PC-3 (cell line): ENCODE results near the gene NDUFAF2. TPM values are rescaled to one million over a fixed set of nuclear protein-coding genes. Genes with fewer than 3 reads are reported as not detected.

Experiments
- ATAC-seq: fragments of 200-7000 bp; cut with Tn5 transposase; 2 replicates; pipeline ENCODE4 v1.9.1; 2020; ENCODE audit warnings: mild to moderate bottlenecking, moderate library complexity
- BruUV-seq: library from RNA; stranded (reverse); fragments of 400-500 nt; replicated peaks from 2 replicates; lab custom pipeline; 2021; lab: Mats Ljungman, UMichigan
- CTCF ChIA-PET: fragments of 300-600 bp; sonication (Branson Sonifier 250); formaldehyde crosslinking; loops from one replicate; lab custom pipeline; 2022; ENCODE audit warnings: antibody characterized with exemption; lab: Charles Lee
- POLR2A ChIA-PET: fragments of 300-600 bp; sonication (Branson Sonifier 250); formaldehyde crosslinking; loops from one replicate; lab custom pipeline; 2022; ENCODE audit warnings: antibody characterized with exemption; ENCODE audit not compliant: unreplicated experiment; lab: Charles Lee
- DNase-seq: peaks from one replicate; pipeline ENCODE4 v3.0.0-alpha.2; 2015
- H2AFZ ChIP-seq: fragments of 300-600 bp; sonication (generic); 2 replicates; pipeline ENCODE4 v1.6.0; 2016; ENCODE audit warnings: antibody characterized with exemption, low read length
- H3F3A ChIP-seq: fragments of 300-600 bp; sonication (generic); one replicate; pipeline ENCODE4 v1.6.0; 2017; ENCODE audit warnings: antibody characterized with exemption, low read length, control low read depth, mild to moderate bottlenecking; ENCODE audit not compliant: unreplicated experiment
- H3K27ac ChIP-seq: fragments of 300-600 bp; sonication (generic); 2 replicates; pipeline ENCODE4 v1.5.1; 2016; ENCODE audit warnings: mild to moderate bottlenecking, low read length
- H3K27me3 ChIP-seq: fragments of 300-600 bp; sonication (generic); 2 replicates; pipeline ENCODE4 v1.6.1; 2016; ENCODE audit warnings: low read length, mixed read lengths
- H3K36me3 ChIP-seq: fragments of 300-600 bp; sonication (generic); 2 replicates; pipeline ENCODE4 v1.6.1; 2016; ENCODE audit warnings: low read depth, mixed run types, low read length, mixed read lengths
- H3K4me1 ChIP-seq: fragments of 300-600 bp; sonication (generic); 2 replicates; pipeline ENCODE4 v1.5.1; 2016; ENCODE audit warnings: low read length; ENCODE audit not compliant: insufficient read depth
- H3K4me2 ChIP-seq: fragments of 300-600 bp; sonication (generic); 2 replicates; pipeline ENCODE4 v1.6.0; 2016; ENCODE audit warnings: low read length
- H3K4me3 ChIP-seq: fragments of 300-600 bp; sonication (generic); 2 replicates; pipeline ENCODE4 v1.5.1; 2016; ENCODE audit warnings: mild to moderate bottlenecking, low read length, mixed read lengths
- H3K79me2 ChIP-seq: fragments of 300-600 bp; sonication (generic); 2 replicates; pipeline ENCODE4 v1.6.1; 2017; ENCODE audit warnings: low read length, mixed read lengths
- H3K9ac ChIP-seq: fragments of 300-600 bp; sonication (generic); 2 replicates; pipeline ENCODE4 v1.6.0; 2016; ENCODE audit warnings: mild to moderate bottlenecking, low read length
- H3K9me2 ChIP-seq: fragments of 300-600 bp; sonication (generic); replicated peaks from 2 replicates; pipeline ENCODE4 v1.6.1; 2016; ENCODE audit warnings: mixed run types, low read length, mixed read lengths
- H3K9me3 ChIP-seq: fragments of 300-600 bp; sonication (generic); 2 replicates; pipeline ENCODE4 v1.6.1; 2016; ENCODE audit warnings: low read length, mixed read lengths
- H4K20me1 ChIP-seq: fragments of 300-600 bp; sonication (generic); 2 replicates; pipeline ENCODE4 v1.6.1; 2016; ENCODE audit warnings: low read length, mixed read lengths
- CTCF ChIP-seq: fragments of 300-600 bp; sonication (generic); conservative IDR thresholded peaks from 2 replicates; pipeline ENCODE4 v1.5.1; 2017; ENCODE audit warnings: antibody characterized with exemption, low read depth, mild to moderate bottlenecking, low read length
- EZH2 ChIP-seq: fragments of 300-600 bp; sonication (generic); IDR thresholded peaks from one replicate; pipeline ENCODE4 v1.6.1; 2017; ENCODE audit warnings: antibody characterized with exemption, mild to moderate bottlenecking, low read length; ENCODE audit not compliant: unreplicated experiment
- EZH2phosphoT487 ChIP-seq: fragments of 300-600 bp; sonication (generic); IDR thresholded peaks from 2 replicates; pipeline ENCODE4 v1.6.1; 2018; ENCODE audit warnings: mild to moderate bottlenecking, antibody characterized with exemption, low read length, borderline replicate concordance
- intact Hi-C: fragments of 100-400 bp; cut with micrococcal nuclease; formaldehyde crosslinking; loops from 2 replicates; pipeline ENCODE4 v1.9.0; 2023
- total RNA-seq: library from RNA; depleted of rRNA; stranded (reverse); fragments of >200 nt; gene quantifications from 2 replicates; pipeline ENCODE4 v1.2.3, GENCODE V29; 2014

The NDUFAF2 gene
- total RNA-seq, 1 experiment from 2014 or later = 41.9 TPM

GRCh38 chr5:61182449-61182848 lies 237.4 kb downstream of the NDUFAF2 start:
- POLR2A ChIA-PET = interaction anchor here (0.5 kb wide), 1 partner anchor 17 kb away, joined by 3 read pairs; no protein-coding TSS in a partner anchor
- BruUV-seq = no TSS peak
- no peak for ATAC-seq

GRCh38 chr5:61183538-61183937 lies 238.5 kb downstream of the NDUFAF2 start:
- Histone ChIP-seq H3K4me2 (no peak overlapping the region), H3K9me2 (no peaks in the 10 kb centered on the region), H3K36me3 (no peaks in the 10 kb centered on the region), H4K20me1 (no peaks in the 10 kb centered on the region), H3K4me1 (no peaks in the 10 kb centered on the region; the same call in 1 of the 2 replicates), H3F3A (no peaks in the 10 kb centered on the region), H3K9ac (no peak overlapping the region), H3K9me3 (no peaks in the 10 kb centered on the region), H2AFZ (no peak overlapping the region), H3K4me3 (no peak overlapping the region), H3K27me3 (no peaks in the 10 kb centered on the region), H3K79me2 (no peaks in the 10 kb centered on the region), H3K27ac (no peak overlapping the region)
- TF ChIP-seq EZH2phosphoT487 (no peak), CTCF (no peak), EZH2 (no peak)
- DNase-seq = no peak
- intact Hi-C loops = no loop called here
- POLR2A ChIA-PET = no interaction called here
- CTCF ChIA-PET = no interaction called here
- ATAC-seq = no peak
- BruUV-seq = no TSS peak

More at GRCh38 chr5:61182449-61182848, 237.4 kb downstream of the NDUFAF2 start:
- Histone ChIP-seq H4K20me1 (no peaks in the 10 kb centered on the region), H3K9me2 (no peaks in the 10 kb centered on the region), H3K27ac (no peak overlapping the region), H3K4me2 (no peak overlapping the region), H3K4me3 (no peak overlapping the region), H3K4me1 (no peaks in the 10 kb centered on the region; the same call in 1 of the 2 replicates), H3K9me3 (no peaks in the 10 kb centered on the region), H3K79me2 (no peaks in the 10 kb centered on the region), H3K27me3 (no peaks in the 10 kb centered on the region), H3F3A (no peaks in the 10 kb centered on the region), H3K36me3 (no peaks in the 10 kb centered on the region), H2AFZ (no peak overlapping the region), H3K9ac (no peak overlapping the region)
- CTCF ChIA-PET = interaction anchor here (0.6 kb wide), 1 partner anchor 223 kb away, joined by 3 read pairs; no protein-coding TSS in a partner anchor
- DNase-seq = no peak
- intact Hi-C loops = no loop called here
- TF ChIP-seq EZH2 (no peak), CTCF (no peak)

- no peak overlapping the region for H3K4me3 ChIP-seq
- H3K27me3 ChIP-seq = no peaks in the 10 kb centered on the region
- no peaks in the 10 kb centered on the region for H3K9me2 ChIP-seq
- ChIA-PET POLR2A (no interaction called here), CTCF (no interaction called here)
- no TSS peak for BruUV-seq
- no peaks in the 10 kb centered on the region for H3K9me3 ChIP-seq
- no peak overlapping the region for H3K4me2 ChIP-seq
- ATAC-seq (peak; percentile 20; the same call in 1 of the 2 replicates), DNase-seq (no peak)
- H2AFZ ChIP-seq = no peak overlapping the region
- H3K79me2 ChIP-seq = no peaks in the 10 kb centered on the region
- no peak overlapping the region for H3K9ac ChIP-seq
- no peak overlapping the region for H3K27ac ChIP-seq
- H3F3A ChIP-seq = no peaks in the 10 kb centered on the region
- intact Hi-C loops = no loop called here
- TF ChIP-seq EZH2phosphoT487 = no peak
- H3K36me3 ChIP-seq = no peaks in the 10 kb centered on the region
- H3K4me1 ChIP-seq = no peaks in the 10 kb centered on the region; the same call in 1 of the 2 replicates
- H4K20me1 ChIP-seq = no peaks in the 10 kb centered on the region
These were observed 239.7 kb downstream of the NDUFAF2 start for GRCh38 chr5:61184708-61185107.
